Activated T-cell treated with anti-CD3 and anti-CD28 coated beads for 24 hours (primary cell): ENCODE measurements around the gene UBAP2L.
A peak's percentile ranks its signal among the peaks of the same experiment; 100 is the strongest.
"Not testable (repeated sequence)": the region's sequence is repeated elsewhere in the genome, so short reads cannot be mapped to it uniquely, and the experiment has no call there.

ENCODE experiments used
- DNase-seq: peaks from one replicate; pipeline ENCODE4 v3.0.0-alpha.2; 2020; ENCODE audit warnings: low read depth

The UBAP2L gene

GRCh38 chr1:154240294-154240833 lies 19.6 kb downstream of the UBAP2L start:
- DNase-seq: no peak

DNA sequence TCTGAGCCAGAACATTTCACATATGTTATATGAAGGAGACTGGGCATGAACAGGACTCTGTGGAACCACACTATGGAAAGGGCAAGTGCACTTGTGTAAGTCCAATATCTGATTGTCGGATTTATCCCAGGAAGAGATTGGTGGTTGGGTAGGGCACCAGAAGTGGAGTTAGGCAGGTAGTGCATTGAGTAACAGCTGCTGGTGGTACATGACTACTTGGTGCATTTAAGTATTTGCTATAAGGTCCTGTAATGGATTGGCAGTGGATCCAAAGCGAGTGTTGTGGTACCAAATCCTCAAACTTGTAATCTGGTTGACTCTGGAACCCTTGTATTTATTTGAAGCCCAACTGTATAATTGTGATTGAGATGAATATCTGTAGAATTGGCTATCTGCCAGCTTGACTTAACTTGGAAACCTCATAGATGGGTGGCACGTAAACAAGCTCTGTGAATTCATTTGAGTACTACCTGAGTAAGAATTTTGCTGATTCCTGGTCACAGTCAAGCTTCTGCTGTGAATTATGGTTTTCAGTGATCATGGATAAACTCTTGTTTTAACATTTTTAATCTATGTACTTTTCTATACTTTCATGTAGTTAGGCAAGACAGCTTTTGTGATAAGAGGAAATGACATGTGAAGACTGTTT lies 21.1 kb downstream of the UBAP2L start:
- DNase-seq: no peak

DNA sequence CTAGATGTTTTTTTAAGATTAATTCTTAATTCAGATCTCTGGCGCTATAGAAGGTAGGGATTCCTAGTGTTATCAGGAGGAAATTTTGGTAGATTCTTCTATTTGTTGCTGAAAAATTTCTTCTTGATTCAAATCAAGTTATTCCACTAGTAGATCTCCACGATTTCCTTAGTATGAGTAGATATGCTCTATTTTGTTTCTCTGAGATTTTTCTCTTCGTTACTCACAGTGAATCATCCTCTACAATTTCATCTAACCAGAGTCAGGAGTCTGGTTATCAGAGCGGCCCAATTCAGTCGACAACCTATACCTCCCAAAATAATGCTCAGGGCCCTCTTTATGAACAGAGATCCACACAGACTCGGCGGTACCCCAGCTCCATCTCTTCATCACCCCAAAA lies 32.9 kb downstream of the UBAP2L start:
- no peak for DNase-seq

GRCh38 chr1:154256686-154257085 lies 35.9 kb downstream of the UBAP2L start:
- DNase-seq: no peak

GRCh38 chr1:154258784-154259183 lies 38.0 kb downstream of the UBAP2L start:
- no peak for DNase-seq

- DNase-seq: no peak
Observed at GRCh38 chr1:154260127-154260526, 39.4 kb downstream of the UBAP2L start.

- DNase-seq: no peak
Observed at GRCh38 chr1:154263465-154264332, 42.9 kb downstream of the UBAP2L start.

GRCh38 chr1:154264454-154264853 lies 43.7 kb downstream of the UBAP2L start:
- DNase-seq: no peak

GRCh38 chr1:154265586-154265985 lies 44.8 kb downstream of the UBAP2L start:
- DNase-seq: no peak

GRCh38 chr1:154270833-154271232 lies 50.1 kb downstream of the UBAP2L start:
- no peak for DNase-seq

DNA sequence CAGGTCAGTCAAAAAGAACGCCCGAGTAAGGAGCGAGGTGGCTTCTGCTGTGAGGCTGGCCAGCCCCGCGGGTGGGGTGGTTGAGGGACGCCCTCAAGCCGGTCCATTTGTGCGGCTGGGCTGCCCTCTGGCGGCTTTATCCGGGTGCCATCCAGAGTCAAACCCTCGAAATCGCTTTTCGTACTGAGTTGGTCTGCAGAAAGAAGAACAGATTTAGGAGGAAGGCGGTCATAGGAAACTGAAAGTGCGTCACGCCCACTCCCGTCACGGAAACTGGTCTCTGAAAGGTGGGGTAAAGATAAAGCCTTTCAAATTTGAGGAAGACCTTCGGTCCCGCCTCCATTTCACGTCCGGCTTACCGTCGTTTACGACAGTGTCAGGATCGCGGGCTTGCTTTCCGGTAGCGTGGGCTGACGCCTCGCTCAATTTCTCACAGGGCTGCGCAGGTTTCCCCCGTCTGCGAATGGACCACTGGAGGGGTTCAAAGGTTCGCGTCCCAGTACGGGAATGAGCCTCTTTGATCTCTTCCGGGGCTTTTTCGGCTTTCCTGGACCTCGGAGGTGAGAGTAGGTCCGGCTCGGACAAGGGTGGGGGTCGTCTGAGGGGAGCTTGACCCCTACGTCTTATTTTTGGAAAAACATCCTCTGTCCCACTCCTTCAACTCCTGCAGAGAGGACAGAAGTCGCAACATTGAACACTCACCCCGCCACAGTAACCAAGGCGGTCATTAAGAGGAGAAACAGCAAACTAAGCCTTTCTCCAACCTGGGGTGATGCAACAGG lies 51.7 kb downstream of the UBAP2L start, which contains the start of gene HAX1:
HAX1 (plus strand) TSS at position 413 of the 782 bp plus-strand sequence; CDS start at position 508, 95 bp downstream.
- peak; percentile 98 for DNase-seq

DNA sequence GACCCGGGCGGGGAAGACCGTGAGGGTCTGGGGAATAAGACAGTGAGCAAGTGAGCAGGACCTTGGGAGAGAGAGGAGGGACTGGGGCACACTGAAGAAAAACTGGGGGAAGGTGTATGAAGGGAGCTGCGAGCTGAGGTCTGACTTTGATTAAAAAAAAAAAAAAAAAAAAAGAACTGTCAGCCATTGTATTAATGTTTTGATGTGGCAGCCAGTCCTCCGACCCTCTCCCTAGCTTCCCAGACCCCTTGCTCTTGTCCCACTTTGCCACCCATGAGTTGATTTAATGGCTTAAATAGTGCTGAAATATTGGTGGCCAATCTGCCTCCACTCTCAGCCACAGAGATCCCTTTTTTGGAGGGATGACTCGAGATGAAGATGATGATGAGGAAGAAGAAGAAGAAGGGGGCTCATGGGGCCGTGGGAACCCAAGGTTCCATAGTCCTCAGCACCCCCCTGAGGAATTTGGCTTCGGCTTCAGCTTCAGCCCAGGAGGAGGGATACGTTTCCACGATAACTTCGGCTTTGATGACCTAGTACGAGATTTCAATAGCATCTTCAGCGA lies 52.3 kb downstream of the UBAP2L start:
- DNase-seq: no peak

DNA sequence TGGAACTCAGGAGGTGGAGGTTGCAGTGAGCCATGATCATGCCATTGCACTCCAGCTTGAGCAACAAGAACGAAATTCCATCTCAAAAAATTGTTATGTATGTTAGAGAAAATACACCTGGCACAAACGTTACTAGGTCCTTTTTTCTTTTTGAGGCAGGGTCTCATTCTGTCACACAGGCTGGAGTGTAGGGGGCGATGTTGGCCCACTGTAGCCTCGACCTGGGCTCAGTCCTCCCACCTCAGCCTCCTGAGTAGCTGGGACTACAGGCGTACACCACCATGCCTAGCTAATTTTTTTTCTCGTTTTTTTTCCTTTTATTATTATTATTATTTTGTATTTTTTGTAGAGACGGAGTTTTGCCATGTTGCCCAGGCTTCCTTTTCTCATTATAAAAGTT lies 56.0 kb downstream of the UBAP2L start:
- no peak for DNase-seq

DNA sequence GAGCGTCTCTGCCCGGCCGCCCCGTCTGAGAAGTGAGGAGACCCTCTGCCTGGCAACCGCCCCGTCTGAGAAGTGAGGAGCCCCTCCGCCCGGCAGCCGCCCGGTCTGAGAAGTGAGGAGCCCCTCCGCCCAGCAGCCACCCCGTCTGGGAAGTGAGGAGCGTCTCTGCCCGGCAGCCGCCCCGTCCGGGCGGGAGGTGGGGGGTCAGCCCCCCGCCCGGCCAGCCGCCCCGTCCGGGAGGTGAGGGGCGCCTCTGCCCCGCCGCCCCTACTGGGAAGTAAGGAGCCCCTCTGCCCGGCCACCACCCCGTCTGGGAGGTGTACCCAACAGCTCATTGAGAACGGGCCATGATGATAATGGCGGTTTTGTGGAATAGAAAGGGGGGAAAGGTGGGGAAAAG lies 66.8 kb downstream of the UBAP2L start:
- not testable (repeated sequence) for DNase-seq

GRCh38 chr1:154288661-154289060 lies 67.9 kb downstream of the UBAP2L start:
- no peak for DNase-seq

GRCh38 chr1:154290921-154291320 lies 70.2 kb downstream of the UBAP2L start:
- DNase-seq: no peak

GRCh38 chr1:154295408-154296235 lies 74.9 kb downstream of the UBAP2L start:
- DNase-seq: no peak

GRCh38 chr1:154301582-154301981 lies 80.8 kb downstream of the UBAP2L start:
- DNase-seq: no peak

GRCh38 chr1:154304664-154305337 lies 84.0 kb downstream of the UBAP2L start:
- peak; percentile 30 for DNase-seq

GRCh38 chr1:154306151-154306550 lies 85.4 kb downstream of the UBAP2L start:
- no peak for DNase-seq
